Sigmoid colon (tissue), 4 donors: ENCODE measurements around the gene SAMM50.

ENCODE experiments used
- EP300 ChIP-seq, 4 donors: sonication (generic); formaldehyde crosslinking; IDR thresholded peaks; one replicate each; pipeline ENCODE4 v1.6.1; 2017; ENCODE audit warnings: antibody characterized with exemption in 4 of 4
- POLR2A ChIP-seq, 2 donors: fragments of 450-650 bp; IDR thresholded peaks; one replicate each; pipeline ENCODE4 v1.6.1; 2016; ENCODE audit warnings: antibody characterized with exemption in 2 of 2, mild to moderate bottlenecking in 2 of 2, moderate library complexity in 2 of 2
- TF ChIP-seq, protein P1 (sequence below), 4 experiments: fragments of 450-650 bp in 3 of 4; fragments of 200-600 bp in 1 of 4; IDR thresholded peaks; one replicate each; pipeline ENCODE4 v1.5.1; 2016 to 2019; ENCODE audit warnings: antibody characterized with exemption in 4 of 4, mild to moderate bottlenecking in 3 of 4, moderate library complexity in 2 of 4

DNA sequence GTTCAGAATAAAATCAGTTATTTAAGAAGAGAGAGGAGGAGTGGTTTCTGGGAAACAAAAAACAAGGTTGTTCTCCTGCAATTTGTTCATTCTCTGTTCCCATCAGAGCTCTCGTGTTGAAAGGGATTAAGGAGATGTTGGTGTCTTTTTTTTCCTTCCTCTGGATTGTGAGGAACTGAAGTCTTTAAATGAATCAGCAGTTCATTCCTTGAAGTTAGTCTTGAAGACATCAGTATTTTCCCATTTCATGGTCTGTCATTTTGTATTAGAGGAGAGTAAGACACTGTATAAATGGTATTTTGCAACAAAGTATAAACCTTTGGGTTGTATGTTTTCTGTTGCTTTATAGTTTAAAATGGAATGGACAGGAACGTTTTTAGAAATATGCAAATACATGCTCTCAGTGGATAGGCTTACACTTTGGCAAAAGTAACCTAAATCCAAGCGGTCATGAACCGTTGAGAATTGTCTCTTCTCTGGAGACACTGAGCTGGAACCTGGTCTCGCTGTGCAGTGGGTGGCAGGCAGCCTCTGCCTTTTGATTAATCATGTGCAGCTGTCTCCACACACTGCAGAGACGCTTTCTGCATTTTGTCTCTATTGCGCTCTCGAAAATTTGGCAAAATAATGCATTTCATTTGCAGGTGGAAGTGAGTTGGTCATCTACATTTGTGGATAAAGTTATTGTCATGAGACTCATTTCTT, 33.0 kb downstream of the SAMM50 start:
- TF ChIP-seq EP300 (IDR thresholded peaks at IDR 0.05) (no peak), POLR2A (IDR thresholded peaks at IDR 0.05) (no peak)
- TF ChIP-seq, protein P1, sequence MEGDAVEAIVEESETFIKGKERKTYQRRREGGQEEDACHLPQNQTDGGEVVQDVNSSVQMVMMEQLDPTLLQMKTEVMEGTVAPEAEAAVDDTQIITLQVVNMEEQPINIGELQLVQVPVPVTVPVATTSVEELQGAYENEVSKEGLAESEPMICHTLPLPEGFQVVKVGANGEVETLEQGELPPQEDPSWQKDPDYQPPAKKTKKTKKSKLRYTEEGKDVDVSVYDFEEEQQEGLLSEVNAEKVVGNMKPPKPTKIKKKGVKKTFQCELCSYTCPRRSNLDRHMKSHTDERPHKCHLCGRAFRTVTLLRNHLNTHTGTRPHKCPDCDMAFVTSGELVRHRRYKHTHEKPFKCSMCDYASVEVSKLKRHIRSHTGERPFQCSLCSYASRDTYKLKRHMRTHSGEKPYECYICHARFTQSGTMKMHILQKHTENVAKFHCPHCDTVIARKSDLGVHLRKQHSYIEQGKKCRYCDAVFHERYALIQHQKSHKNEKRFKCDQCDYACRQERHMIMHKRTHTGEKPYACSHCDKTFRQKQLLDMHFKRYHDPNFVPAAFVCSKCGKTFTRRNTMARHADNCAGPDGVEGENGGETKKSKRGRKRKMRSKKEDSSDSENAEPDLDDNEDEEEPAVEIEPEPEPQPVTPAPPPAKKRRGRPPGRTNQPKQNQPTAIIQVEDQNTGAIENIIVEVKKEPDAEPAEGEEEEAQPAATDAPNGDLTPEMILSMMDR (IDR thresholded peaks at IDR 0.05), result no peak
